ENCODE results near the gene PKD1L1.

The PKD1L1 gene

DNA sequence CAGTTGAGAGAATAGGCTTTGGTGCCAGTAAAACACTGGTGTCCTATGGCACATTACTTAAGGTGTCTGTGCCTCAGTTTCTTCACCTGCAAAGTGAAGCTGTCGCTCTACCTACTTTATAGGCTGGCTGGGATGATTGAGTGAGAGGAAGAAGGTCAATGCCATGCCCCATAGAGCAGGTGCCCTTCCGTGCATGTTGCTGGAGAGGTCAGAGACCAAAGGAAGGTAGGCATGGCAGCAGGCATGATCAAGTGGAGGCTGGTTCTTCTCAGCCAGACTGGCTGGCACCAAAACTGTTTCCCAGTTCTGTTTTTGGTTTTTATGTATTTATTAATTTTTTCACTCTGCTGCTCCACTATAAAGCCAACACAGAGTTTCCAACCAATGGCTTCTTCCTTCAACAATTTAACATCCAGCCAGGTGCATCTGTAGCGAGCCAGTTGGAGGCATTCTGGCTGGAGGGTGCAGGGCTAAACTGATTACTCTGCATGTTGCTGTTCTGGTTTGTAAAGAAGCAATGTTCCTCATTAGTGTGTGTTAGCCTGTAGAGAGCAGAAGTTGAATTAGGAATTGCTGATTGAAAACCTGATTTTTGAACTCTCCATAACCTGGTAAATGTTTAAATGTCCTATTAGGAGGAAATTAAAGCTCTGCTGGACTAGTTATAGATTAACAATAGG, 222.1 kb downstream of the PKD1L1 start:
- DNase-seq: no peak

DNA sequence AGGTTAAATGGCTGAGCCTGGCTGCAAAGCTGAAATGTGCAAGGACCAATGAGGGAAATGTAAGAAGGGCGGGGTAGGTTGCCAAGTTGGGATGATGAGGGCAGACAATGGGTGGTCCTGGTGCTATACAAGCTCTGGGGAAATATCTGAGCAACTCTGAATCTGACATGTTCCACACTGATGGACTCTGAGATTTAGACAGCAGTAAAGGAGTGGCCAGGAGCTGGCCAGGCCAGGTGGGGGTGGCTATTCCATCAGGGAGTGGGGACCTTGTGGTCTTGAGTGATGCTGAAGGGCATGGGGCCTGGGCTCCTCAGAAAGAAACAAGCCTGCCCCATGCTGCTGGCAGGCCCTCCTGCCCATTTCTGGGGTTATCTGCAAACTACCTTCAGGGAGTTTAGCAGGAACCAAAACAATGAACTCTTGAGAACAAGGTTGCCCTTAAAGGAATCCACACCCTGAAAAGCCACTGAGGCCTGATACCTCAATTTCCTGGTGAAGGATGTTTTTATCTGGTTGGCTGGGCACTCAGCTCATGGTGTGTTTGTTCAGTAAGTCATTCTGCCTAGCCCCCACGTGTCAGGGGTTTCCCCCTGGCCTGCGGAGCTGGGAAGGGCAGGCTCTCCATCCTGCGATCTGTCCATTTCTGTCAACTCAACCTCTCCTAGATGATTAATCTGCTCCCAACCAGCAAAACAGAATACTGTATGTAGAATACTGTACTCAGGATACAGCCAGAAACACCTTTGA, 223.1 kb downstream of the PKD1L1 start:
- no peak for DNase-seq
